Measurements from ENCODE around the gene TP53I11. TPM values are rescaled to one million over a fixed set of nuclear protein-coding genes. Genes with fewer than 3 reads are reported as not detected.
A peak's percentile ranks its signal among the peaks of the same experiment; 100 is the strongest.

TP53I11 gene
- total and polyA plus RNA-seq, 2 donors (not counting 1 experiment from before 2014, with no cell fraction given) = 25.0 to 229 TPM

- peaks cover 3% of the 10 kb centered on the region for H3K27me3 Mint-ChIP-seq
- DNase-seq = no peak
- H3K4me2 ChIP-seq (replicated peaks; ENCODE audit: low read depth, low read length, poor library complexity, severe bottlenecking) = no peak overlapping the region
- H3K27ac ChIP-seq (ENCODE audit: low read length in 2 of 2) = no peak overlapping the region
- no peaks in the 10 kb centered on the region for H3K36me3 ChIP-seq (replicated peaks in 1 of 2; ENCODE audit: control extremely low read depth in 1 of 2, control insufficient read depth in 1 of 2, extremely low read depth in 1 of 2, insufficient read depth in 2 of 2, low read length in 1 of 2)
- peak overlapping the region; percentile 27 for H3K27ac Mint-ChIP-seq
- H2AFZ ChIP-seq (ENCODE audit: insufficient read depth, low read depth, low read length, poor library complexity, severe bottlenecking) = no peak overlapping the region
- no peak for TF ChIP-seq EZH2 (IDR thresholded peaks at IDR 0.05; ENCODE audit: borderline replicate concordance, insufficient read depth, low read depth, low read length, poor library complexity, severe bottlenecking)
- TF ChIP-seq CTCF (IDR thresholded peaks at IDR 0.05) = no peak
- POLR2A ChIA-PET = no interaction called here
- intact Hi-C loops (cut with micrococcal nuclease) = no loop called here
- peaks cover 7% of the 10 kb centered on the region for H3K79me2 ChIP-seq (ENCODE audit: control insufficient read depth, insufficient read depth, low read length)
- no peaks in the 10 kb centered on the region for H3K9me3 Mint-ChIP-seq (ENCODE audit: insufficient read depth)
- H3K4me3 ChIP-seq (ENCODE audit: control extremely low read depth in 1 of 5, extremely low read depth in 1 of 5, insufficient read depth in 1 of 5, low read depth in 2 of 5, low read length in 4 of 5) = no peak overlapping the region
- no peaks in the 10 kb centered on the region for H4K20me1 ChIP-seq (ENCODE audit: control insufficient read depth, insufficient read depth, low read length, poor library complexity, severe bottlenecking)
- CTCF ChIA-PET = interaction anchor here (0.8 to 1.7 kb wide), 4 partner anchors 9 to 158 kb away, joined by 3 to 9 read pairs (median 4); no protein-coding TSS in a partner anchor
- peaks cover 27% of the 10 kb centered on the region for H3K4me1 Mint-ChIP-seq
- H3K27me3 ChIP-seq (replicated peaks in 1 of 4; ENCODE audit: control extremely low read depth in 1 of 4, control insufficient read depth in 3 of 4, insufficient read depth in 4 of 4, low read length in 3 of 4) = no peaks in the 10 kb centered on the region
- 87% methylated on average over 10 of the region's 12 CpGs for WGBS (ENCODE audit: insufficient coverage)
- H3K4me3 Mint-ChIP-seq = no peak overlapping the region
- no peak for ATAC-seq (ENCODE audit: low read depth)
- H3K4me1 ChIP-seq (ENCODE audit: control insufficient read depth in 2 of 2, insufficient read depth in 2 of 2, low read length in 2 of 2) = peaks cover 3 to 17% of the 10 kb centered on the region in 2 donors
- H3K9me3 ChIP-seq (ENCODE audit: control extremely low read depth in 1 of 3, control insufficient read depth in 2 of 3, insufficient read depth in 1 of 3, low read length in 2 of 3) = no peaks in the 10 kb centered on the region
- H3K9ac ChIP-seq (ENCODE audit: low read length) = no peak overlapping the region
These were observed 3.6 kb upstream of the TP53I11 start for GRCh38 chr11:44954051-44954906.

Data from B cell (primary cell).